Measurements from ENCODE around the gene TH. TPM values are rescaled to one million over a fixed set of nuclear protein-coding genes. Genes with fewer than 3 reads are reported as not detected.

The TH gene
- total RNA-seq, 4 donors from 2014 or later: 0.27 TPM; not detected in 2

GRCh38 chr11:2116680-2117079, 54.9 kb downstream of the TH start:
- Histone ChIP-seq H3K36me3 (no peaks in the 10 kb centered on the region), H3K27ac (no peak overlapping the region), H3K9me3 (peaks cover 0 to 34% (median 0%) of the 10 kb centered on the region in 3 donors), H3K4me1 (no peaks in the 10 kb centered on the region), H3K27me3 (peaks cover 46% of the 10 kb centered on the region), H3K4me3 (no peak overlapping the region)
- TF ChIP-seq EP300 (IDR thresholded peaks at IDR 0.05) (no peak), POLR2A (IDR thresholded peaks at IDR 0.05) (no peak), POLR2AphosphoS5 (IDR thresholded peaks at IDR 0.05) (no peak)
- TF ChIP-seq, protein P1, sequence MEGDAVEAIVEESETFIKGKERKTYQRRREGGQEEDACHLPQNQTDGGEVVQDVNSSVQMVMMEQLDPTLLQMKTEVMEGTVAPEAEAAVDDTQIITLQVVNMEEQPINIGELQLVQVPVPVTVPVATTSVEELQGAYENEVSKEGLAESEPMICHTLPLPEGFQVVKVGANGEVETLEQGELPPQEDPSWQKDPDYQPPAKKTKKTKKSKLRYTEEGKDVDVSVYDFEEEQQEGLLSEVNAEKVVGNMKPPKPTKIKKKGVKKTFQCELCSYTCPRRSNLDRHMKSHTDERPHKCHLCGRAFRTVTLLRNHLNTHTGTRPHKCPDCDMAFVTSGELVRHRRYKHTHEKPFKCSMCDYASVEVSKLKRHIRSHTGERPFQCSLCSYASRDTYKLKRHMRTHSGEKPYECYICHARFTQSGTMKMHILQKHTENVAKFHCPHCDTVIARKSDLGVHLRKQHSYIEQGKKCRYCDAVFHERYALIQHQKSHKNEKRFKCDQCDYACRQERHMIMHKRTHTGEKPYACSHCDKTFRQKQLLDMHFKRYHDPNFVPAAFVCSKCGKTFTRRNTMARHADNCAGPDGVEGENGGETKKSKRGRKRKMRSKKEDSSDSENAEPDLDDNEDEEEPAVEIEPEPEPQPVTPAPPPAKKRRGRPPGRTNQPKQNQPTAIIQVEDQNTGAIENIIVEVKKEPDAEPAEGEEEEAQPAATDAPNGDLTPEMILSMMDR (IDR thresholded peaks at IDR 0.05): no peak
- WGBS, 2 donors (ENCODE audit: low coverage in 1 of 2): 67 to 100% methylated on average over 1 of the region's 1 CpG
- no peak for ATAC-seq

GRCh38 chr11:2115308-2115707, 56.3 kb downstream of the TH start:
- TF ChIP-seq, protein P1 (IDR thresholded peaks at IDR 0.05): no peak
- TF ChIP-seq POLR2AphosphoS5 (IDR thresholded peaks at IDR 0.05): no peak
- TF ChIP-seq POLR2A (IDR thresholded peaks at IDR 0.05): no peak
- TF ChIP-seq EP300 (IDR thresholded peaks at IDR 0.05): no peak
- Histone ChIP-seq H3K9me3 (peaks cover 0 to 34% (median 0%) of the 10 kb centered on the region in 3 donors), H3K36me3 (no peaks in the 10 kb centered on the region), H3K4me3 (no peak overlapping the region), H3K4me1 (no peaks in the 10 kb centered on the region), H3K27ac (no peak overlapping the region), H3K27me3 (peaks cover 32% of the 10 kb centered on the region)
- 40% methylated on average over 1 of the region's 12 CpGs; no CpG with 5 or more reads in 1 of the 2 donors for WGBS, 2 donors (ENCODE audit: low coverage in 1 of 2)
- ATAC-seq: no peak

- Histone ChIP-seq H3K36me3 (no peaks in the 10 kb centered on the region), H3K27me3 (peaks cover 28% of the 10 kb centered on the region), H3K9me3 (peaks cover 0 to 39% (median 0%) of the 10 kb centered on the region in 3 donors), H3K4me1 (no peaks in the 10 kb centered on the region), H3K27ac (no peak overlapping the region), H3K4me3 (no peak overlapping the region)
- WGBS, 2 donors (ENCODE audit: low coverage in 1 of 2): 82% methylated on average over 2 of the region's 32 CpGs; no CpG with 5 or more reads in 1 of the 2 donors
- TF ChIP-seq POLR2A (IDR thresholded peaks at IDR 0.05) (no peak), EP300 (IDR thresholded peaks at IDR 0.05) (no peak), POLR2AphosphoS5 (IDR thresholded peaks at IDR 0.05) (no peak)
- TF ChIP-seq, protein P1 (IDR thresholded peaks at IDR 0.05): no peak
- no peak for ATAC-seq
Observed at GRCh38 chr11:2114430-2115241, 57.0 kb downstream of the TH start.

Small RNA genes lying within 50 kb of the gene (small RNA-seq; reads per million reads assigned to genes)
- 0 reads per million in 4 donors for gene MIR4686
- 0 to 1.4 (median 0.37) reads per million in 4 donors for gene MIR483

Other genes starting within 250 kb of the TH start
- 100 to 1,000 TPM in 2 of 4 donors, 10 to 100 TPM in 2; 87.0 to 132 (median 106) TPM for gene MRPL23, start 224.5 kb downstream of the TH start, total RNA-seq
- 100 to 1,000 TPM in 3 of 4 donors, 10 to 100 TPM in 1; 77.5 to 429 (median 399) TPM for gene H19, start 174.0 kb downstream of the TH start, total RNA-seq
- 10 to 100 TPM in 3 of 4 donors, 1 to 10 TPM in 1; 8.7 to 49.5 (median 28.7) TPM for gene IGF2, start 32.4 kb downstream of the TH start, total RNA-seq
- not detected for gene INS, start 10.6 kb downstream of the TH start, total RNA-seq
- gene ASCL2, start 98.8 kb upstream of the TH start, total RNA-seq: under 1 TPM in 1 of 4 donors, not detected in 3; 0.27 TPM
- under 1 TPM; 0.15 to 0.78 (median 0.42) TPM for gene C11orf21, start 130.1 kb upstream of the TH start, total RNA-seq
- 1 to 10 TPM in 2 of 4 donors, under 1 TPM in 1, not detected in 1; 0.62 to 3.6 (median 3.6) TPM for gene TSPAN32, start 130.2 kb upstream of the TH start, total RNA-seq
- gene CD81, start 205.5 kb upstream of the TH start, total RNA-seq: 100 to 1,000 TPM; 327 to 576 (median 541) TPM
- 10 to 100 TPM; 54.8 to 70.2 (median 66.3) TPM for gene TSSC4, start 228.9 kb upstream of the TH start, total RNA-seq

Data from gastroesophageal sphincter (tissue), 4 donors.